WTC11 (cell line): ENCODE measurements around the gene WDR27. TPM values are rescaled to one million over a fixed set of nuclear protein-coding genes. Genes with fewer than 3 reads are reported as not detected.
A peak's percentile ranks its signal among the peaks of the same experiment; 100 is the strongest.

Experiments
- ATAC-seq: fragments of 200-7000 bp; cut with Tn5 transposase; 2 replicates; pipeline ENCODE4 v1.10.0; 2021; ENCODE audit warnings: mild to moderate bottlenecking, moderate library complexity
- CTCF ChIA-PET: fragments of 300-600 bp; sonication (Branson Sonifier 250); formaldehyde crosslinking; loops from one replicate; lab custom pipeline; 2021; ENCODE audit warnings: antibody characterized with exemption; lab: Charles Lee
- POLR2A ChIA-PET: fragments of 350-600 bp; sonication (Branson Sonifier 250); formaldehyde crosslinking; loops from one replicate; lab custom pipeline; 2021; ENCODE audit warnings: antibody characterized with exemption; lab: Charles Lee
- DNase-seq: peaks from one replicate; pipeline ENCODE4 v3.0.0; 2021; ENCODE audit warnings: low spot score
- H3K27ac Mint-ChIP-seq: 2 replicates; pipeline ENCODE4 v1.8.0; 2021; ENCODE audit warnings: mixed read lengths
- H3K27me3 Mint-ChIP-seq: 2 replicates; pipeline ENCODE4 v1.8.0; 2021; ENCODE audit warnings: low read depth, mild to moderate bottlenecking, moderate library complexity, mixed read lengths
- H3K36me3 Mint-ChIP-seq: 2 replicates; pipeline ENCODE4 v1.8.0; 2021; ENCODE audit warnings: mixed read lengths
- H3K4me1 Mint-ChIP-seq: 2 replicates; pipeline ENCODE4 v1.8.0; 2022; ENCODE audit warnings: mixed read lengths
- H3K4me3 Mint-ChIP-seq: 2 replicates; pipeline ENCODE4 v1.8.0; 2021; ENCODE audit warnings: mild to moderate bottlenecking, moderate library complexity, mixed read lengths
- H3K9me3 Mint-ChIP-seq: 2 replicates; pipeline ENCODE4 v1.8.0; 2021; ENCODE audit warnings: mixed read lengths
- ESRRA ChIP-seq: sonication (generic); formaldehyde crosslinking; IDR thresholded peaks from 2 replicates; pipeline ENCODE4 v1.8.1; 2022; ENCODE audit warnings: mild to moderate bottlenecking, missing genetic modification reagents, borderline replicate concordance
- FOXP1 ChIP-seq: sonication (generic); formaldehyde crosslinking; IDR thresholded peaks from 2 replicates; pipeline ENCODE4 v1.8.0; 2022; ENCODE audit warnings: missing genetic modification reagents, mild to moderate bottlenecking, moderate library complexity, borderline replicate concordance
- GABPB1 ChIP-seq: sonication (generic); formaldehyde crosslinking; IDR thresholded peaks from 2 replicates; pipeline ENCODE4 v1.8.1; 2023; ENCODE audit warnings: mild to moderate bottlenecking, missing genetic modification reagents
- OVOL2 ChIP-seq: fragments of 250-450 bp; sonication (Bioruptor Pico); IDR thresholded peaks from 2 replicates; pipeline ENCODE4 v1.9.0; 2021; ENCODE audit warnings: mild to moderate bottlenecking, borderline replicate concordance
- RELA ChIP-seq: sonication (generic); formaldehyde crosslinking; IDR thresholded peaks from 2 replicates; pipeline ENCODE4 v1.8.1; 2022; ENCODE audit warnings: missing genetic modification reagents, mild to moderate bottlenecking, borderline replicate concordance
- RORB ChIP-seq: fragments of 250-450 bp; sonication (Bioruptor Pico); IDR thresholded peaks from 2 replicates; pipeline ENCODE4 v1.9.0; 2021; ENCODE audit warnings: mild to moderate bottlenecking
- STAT6 ChIP-seq: sonication (generic); formaldehyde crosslinking; conservative IDR thresholded peaks from 2 replicates; pipeline ENCODE4 v1.8.1; 2023; ENCODE audit warnings: mild to moderate bottlenecking, low read depth, missing genetic modification reagents, moderate library complexity
- USF1 ChIP-seq: sonication (generic); formaldehyde crosslinking; IDR thresholded peaks from 2 replicates; pipeline ENCODE4 v1.8.0; 2022; ENCODE audit warnings: mild to moderate bottlenecking, missing genetic modification reagents
- ZNF512 ChIP-seq: sonication (generic); formaldehyde crosslinking; IDR thresholded peaks from 2 replicates; pipeline ENCODE4 v1.8.1; 2022; ENCODE audit warnings: missing genetic modification reagents, borderline replicate concordance
- total RNA-seq: library from RNA; stranded (reverse); gene quantifications from 3 replicates; pipeline ENCODE4 v1.2.3, GENCODE V29; 2021
- TF ChIP-seq, protein P1 (sequence below): sonication (generic); formaldehyde crosslinking; IDR thresholded peaks from 2 replicates; pipeline ENCODE4 v1.8.1; 2023; ENCODE audit warnings: mild to moderate bottlenecking, missing genetic modification reagents, moderate library complexity
- TF ChIP-seq, protein P2 (sequence below): sonication (generic); formaldehyde crosslinking; IDR thresholded peaks from 2 replicates; pipeline ENCODE4 v1.8.1; 2023; ENCODE audit warnings: mild to moderate bottlenecking, missing genetic modification reagents

WDR27 gene
- total RNA-seq, 1 experiment from 2014 or later = 126 TPM

GRCh38 chr6:169726049-169726400, 24.2 kb upstream of the WDR27 start:
- Mint-ChIP-seq H3K9me3 (no peaks in the 10 kb centered on the region), H3K27ac (peak overlapping the region; percentile 57; the same call in 1 of the 2 replicates), H3K4me3 (peak overlapping the region; percentile 81), H3K36me3 (no peaks in the 10 kb centered on the region), H3K4me1 (peaks cover 35% of the 10 kb centered on the region), H3K27me3 (peaks cover 8% of the 10 kb centered on the region)
- ChIA-PET POLR2A (interaction anchor here (1.2 to 2.4 kb wide), 2 partner anchors 25 to 26 kb away, joined by 6 to 14 read pairs; partner anchors contain the start of genes C6orf120, DYNLT2, ERMARD and WDR27), CTCF (interaction anchor here (1.0 kb wide), 1 partner anchor 29 kb away, joined by 3 read pairs; no protein-coding TSS in a partner anchor)
- TF ChIP-seq ZNF512 (CRISPR knock-in tag) (no peak), RORB (CRISPR knock-in tag) (no peak), RELA (CRISPR knock-in tag) (no peak), USF1 (no peak)
- DNase-seq = no peak
- ATAC-seq = no peak

- DNase-seq (peak; percentile 48), ATAC-seq (peak; percentile 39)
- H3K4me1 Mint-ChIP-seq = peaks cover 36% of the 10 kb centered on the region
- H3K27me3 Mint-ChIP-seq = peaks cover 8% of the 10 kb centered on the region
- no peaks in the 10 kb centered on the region for H3K9me3 Mint-ChIP-seq
- no peaks in the 10 kb centered on the region for H3K36me3 Mint-ChIP-seq
- POLR2A ChIA-PET = interaction anchor here (1.2 to 2.4 kb wide), 2 partner anchors 24 to 26 kb away, joined by 6 to 14 read pairs; partner anchors contain the start of genes C6orf120, DYNLT2, ERMARD and WDR27
- TF ChIP-seq, protein P1, sequence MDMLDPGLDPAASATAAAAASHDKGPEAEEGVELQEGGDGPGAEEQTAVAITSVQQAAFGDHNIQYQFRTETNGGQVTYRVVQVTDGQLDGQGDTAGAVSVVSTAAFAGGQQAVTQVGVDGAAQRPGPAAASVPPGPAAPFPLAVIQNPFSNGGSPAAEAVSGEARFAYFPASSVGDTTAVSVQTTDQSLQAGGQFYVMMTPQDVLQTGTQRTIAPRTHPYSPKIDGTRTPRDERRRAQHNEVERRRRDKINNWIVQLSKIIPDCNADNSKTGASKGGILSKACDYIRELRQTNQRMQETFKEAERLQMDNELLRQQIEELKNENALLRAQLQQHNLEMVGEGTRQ (CRISPR knock-in tag) = no peak
- no peak for TF ChIP-seq STAT6 (CRISPR knock-in tag)
- no peak for TF ChIP-seq ESRRA (CRISPR knock-in tag)
- TF ChIP-seq GABPB1 (CRISPR knock-in tag) = peak; percentile 61
- TF ChIP-seq FOXP1 (CRISPR knock-in tag) = peak; percentile 51; the same call in 1 of the 2 replicates
- no peak for TF ChIP-seq OVOL2
- TF ChIP-seq, protein P2, sequence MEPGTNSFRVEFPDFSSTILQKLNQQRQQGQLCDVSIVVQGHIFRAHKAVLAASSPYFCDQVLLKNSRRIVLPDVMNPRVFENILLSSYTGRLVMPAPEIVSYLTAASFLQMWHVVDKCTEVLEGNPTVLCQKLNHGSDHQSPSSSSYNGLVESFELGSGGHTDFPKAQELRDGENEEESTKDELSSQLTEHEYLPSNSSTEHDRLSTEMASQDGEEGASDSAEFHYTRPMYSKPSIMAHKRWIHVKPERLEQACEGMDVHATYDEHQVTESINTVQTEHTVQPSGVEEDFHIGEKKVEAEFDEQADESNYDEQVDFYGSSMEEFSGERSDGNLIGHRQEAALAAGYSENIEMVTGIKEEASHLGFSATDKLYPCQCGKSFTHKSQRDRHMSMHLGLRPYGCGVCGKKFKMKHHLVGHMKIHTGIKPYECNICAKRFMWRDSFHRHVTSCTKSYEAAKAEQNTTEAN (CRISPR knock-in tag) = 0 out of 2 replicates have a peak, but pooled peaks have one; percentile 50
- H3K4me3 Mint-ChIP-seq = peak overlapping the region; percentile 81
- CTCF ChIA-PET = interaction anchor here (0.8 to 1.0 kb wide), 2 partner anchors 23 to 28 kb away, joined by 3 read pairs; partner anchors contain the start of genes C6orf120 and WDR27
- peak overlapping the region; percentile 86 for H3K27ac Mint-ChIP-seq
Measured at GRCh38 chr6:169725125-169726048, 23.6 kb upstream of the WDR27 start.
